Aorta (tissue), 5 donors: ENCODE measurements around the gene P2RX5. TPM values are rescaled to one million over a fixed set of nuclear protein-coding genes. Genes with fewer than 3 reads are reported as not detected.
"Not testable (repeated sequence)": the region's sequence is repeated elsewhere in the genome, so short reads cannot be mapped to it uniquely, and the experiment has no call there.

Experiments
- ATAC-seq: fragments of 200-7000 bp; cut with Tn5 transposase; one replicate; pipeline ENCODE4 v1.9.1; 2022; ENCODE audit warnings: moderate library complexity; ENCODE audit not compliant: low FRiP score
- DNase-seq, 2 donors: peaks; one replicate each; pipeline ENCODE4 v3.0.0-alpha.2; 2020
- H3K27ac ChIP-seq, 2 donors: one replicate each; pipeline ENCODE4 v1.5.1; 2013; ENCODE audit warnings: low read length in 2 of 2, mild to moderate bottlenecking in 2 of 2, moderate library complexity in 2 of 2, control low read depth in 1 of 2, inconsistent platforms in 1 of 2, low read depth in 1 of 2
- H3K27me3 ChIP-seq, 2 donors: one replicate each; pipeline ENCODE4 v1.6.1; 2013; ENCODE audit warnings: control low read depth in 1 of 2, low read length in 1 of 2, mild to moderate bottlenecking in 1 of 2, moderate library complexity in 1 of 2; ENCODE audit not compliant: insufficient read depth in 2 of 2, control insufficient read depth in 1 of 2
- H3K36me3 ChIP-seq, 2 donors: one replicate each; pipeline ENCODE4 v1.6.1; 2013; ENCODE audit warnings: control low read depth in 1 of 2, low read length in 1 of 2, mild to moderate bottlenecking in 1 of 2; ENCODE audit not compliant: insufficient read depth in 2 of 2, control insufficient read depth in 1 of 2
- H3K4me1 ChIP-seq, 2 donors: one replicate each; pipeline ENCODE4 v1.6.1; 2013; ENCODE audit warnings: low read length in 2 of 2, control low read depth in 1 of 2, mild to moderate bottlenecking in 1 of 2, moderate library complexity in 1 of 2; ENCODE audit not compliant: insufficient read depth in 2 of 2, control insufficient read depth in 1 of 2
- H3K4me3 ChIP-seq, 2 donors: one replicate each; pipeline ENCODE4 v1.5.1; 2013; ENCODE audit warnings: low read length in 2 of 2, control low read depth in 1 of 2, mild to moderate bottlenecking in 1 of 2
- H3K9me3 ChIP-seq: one replicate; pipeline ENCODE4 v1.6.1; 2013; ENCODE audit warnings: mild to moderate bottlenecking, low read length; ENCODE audit not compliant: control insufficient read depth
- WGBS, 2 donors: extraction: QIAGEN DNeasy Blood & Tissue Kit; methylation state at CpG; one replicate each; pipeline ENCODE4 v1.1.7; 2013; 5-methylcytosine and 5-hydroxymethylcytosine counted together
- intact Hi-C, 2 donors: fragments of 100-400 bp; cut with DNase I; formaldehyde crosslinking; loops; one replicate each; pipeline versions ENCODE4 v1.14.2 to v1.15.0; 2022
- polyA plus RNA-seq, 2 donors: library from polyadenylated mRNA; stranded (reverse); fragments of 200-250 nt; gene quantifications; one replicate each; pipeline ENCODE4 v1.2.3, GENCODE V29; 2013
- total RNA-seq, 2 donors: library from RNA; stranded (reverse); fragmentation: NEBNext Ultra II Directional; extraction: Animal tissue kit (Norgen Biotek cat#: 25700); gene quantifications; one replicate each; pipeline ENCODE4 v1.2.1, GENCODE V29; 2021
- donor health status: healthy with polysubstance abuse.
- donor health status: Bipolar disorder and iron deficiency.
- donor health status: DM: no; HTN: no; CAD: no.
- donor health status: DM: no; HTN: no; CAD: no.
- donor health status: DM: yes; HTN: yes; CAD: no.

P2RX5 gene
- total and polyA plus RNA-seq, 4 donors: 0.61 to 4.9 (median 1.2) TPM

DNA sequence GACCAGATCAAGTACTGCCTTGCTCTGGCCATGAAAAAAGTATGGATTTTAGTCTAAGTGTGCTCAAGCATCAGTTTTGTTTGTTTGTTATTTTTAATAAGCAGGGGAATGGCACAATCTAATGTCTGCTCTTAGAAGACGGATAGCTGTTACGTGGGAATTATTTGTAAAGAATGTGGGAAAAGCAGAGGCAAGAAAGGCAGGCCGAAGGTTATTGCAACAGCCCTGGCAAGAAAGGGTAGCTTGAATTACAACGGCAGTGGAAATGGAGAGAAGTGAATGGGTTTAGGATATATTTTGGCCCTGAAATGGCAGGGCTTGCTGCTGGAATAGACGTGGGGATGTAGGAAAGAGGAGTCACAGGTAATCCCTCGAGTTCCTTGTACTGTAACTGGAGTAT is 26.8 kb upstream of the P2RX5 start:
- no peak for DNase-seq
- intact Hi-C loops: loop anchor here in 1 of 2 donors (5.0 kb wide), 1 partner anchor 55 kb away; the partner anchor contains the start of genes EMC6 and TAX1BP3
- no peaks in the 10 kb centered on the region for H3K9me3 ChIP-seq
- WGBS, 2 donors: 13 to 18% methylated on average over 6 of the region's 6 CpGs
- peaks cover 0 to 2% of the 10 kb centered on the region in 2 donors for H3K36me3 ChIP-seq
- no peaks in the 10 kb centered on the region for H3K27me3 ChIP-seq
- no peaks in the 10 kb centered on the region for H3K4me1 ChIP-seq
- H3K4me3 ChIP-seq: peak overlapping the region; percentile 45 to 52
- no peak for ATAC-seq
- H3K27ac ChIP-seq: no peak overlapping the region

DNA sequence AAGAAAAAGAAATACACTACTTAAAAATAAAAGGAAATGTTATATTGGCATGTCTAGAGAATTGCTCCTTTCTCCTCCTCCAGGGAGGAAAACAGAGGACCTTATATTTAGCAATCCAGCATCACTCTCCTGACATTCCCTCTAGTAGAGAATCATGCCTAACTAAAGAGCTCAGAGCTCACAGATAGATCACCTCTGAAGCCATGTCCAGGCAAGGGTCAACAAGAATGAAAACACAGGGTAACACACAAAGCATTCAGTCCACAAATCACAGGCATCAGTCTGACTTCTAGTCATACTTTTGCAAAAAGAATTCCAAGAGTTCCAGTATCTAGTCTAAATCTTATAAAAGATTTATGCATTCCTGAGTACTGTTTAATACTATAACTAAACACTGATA is 23.3 kb upstream of the P2RX5 start:
- intact Hi-C loops: no loop called here
- Histone ChIP-seq H3K9me3 (no peaks in the 10 kb centered on the region), H3K27ac (no peak overlapping the region), H3K36me3 (peaks cover 5 to 7% of the 10 kb centered on the region in 2 donors), H3K4me1 (no peaks in the 10 kb centered on the region), H3K4me3 (no peak overlapping the region), H3K27me3 (no peaks in the 10 kb centered on the region)
- DNase-seq (no peak), ATAC-seq (no peak)

DNA sequence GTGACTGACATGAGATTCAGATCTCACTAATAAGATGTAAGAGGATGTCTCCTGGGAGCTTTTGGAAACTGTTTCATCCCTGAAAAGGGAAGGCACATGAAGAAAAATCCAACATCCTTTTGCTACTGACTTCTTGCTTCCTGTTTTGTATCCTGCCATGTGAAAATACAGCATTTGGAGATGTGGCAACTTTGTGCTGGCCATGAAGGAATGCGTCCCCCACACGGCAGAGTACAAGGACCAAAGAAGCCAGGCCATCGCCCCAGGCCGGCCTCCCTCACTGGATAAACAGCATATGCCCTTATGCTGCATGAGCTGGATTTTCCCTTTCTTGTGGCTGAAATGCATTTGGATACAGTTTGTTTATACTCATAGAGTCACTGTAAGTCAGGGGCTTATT is 22.2 kb upstream of the P2RX5 start:
- 88 to 91% methylated on average over 4 of the region's 4 CpGs for WGBS, 2 donors
- DNase-seq: no peak
- Histone ChIP-seq H3K4me3 (no peak overlapping the region), H3K27ac (no peak overlapping the region), H3K36me3 (peaks cover 5 to 7% of the 10 kb centered on the region in 2 donors), H3K4me1 (no peaks in the 10 kb centered on the region), H3K27me3 (no peaks in the 10 kb centered on the region), H3K9me3 (no peaks in the 10 kb centered on the region)
- no peak for ATAC-seq
- intact Hi-C loops: no loop called here

- DNase-seq (no peak), ATAC-seq (no peak)
- Histone ChIP-seq H3K4me1 (no peaks in the 10 kb centered on the region), H3K27ac (no peak overlapping the region), H3K36me3 (peaks cover 5 to 7% of the 10 kb centered on the region in 2 donors), H3K9me3 (no peaks in the 10 kb centered on the region), H3K4me3 (no peak overlapping the region), H3K27me3 (no peaks in the 10 kb centered on the region)
- intact Hi-C loops: no loop called here
- 91 to 92% methylated on average over 8 of the region's 8 CpGs for WGBS, 2 donors
Observed at GRCh38 chr17:3715296-3715695, 19.3 kb upstream of the P2RX5 start.

- H3K27me3 ChIP-seq: no peaks in the 10 kb centered on the region
- H3K4me1 ChIP-seq: no peaks in the 10 kb centered on the region
- WGBS, 2 donors: 82 to 87% methylated on average over 13 of the region's 13 CpGs
- intact Hi-C loops: no loop called here
- no peak overlapping the region for H3K4me3 ChIP-seq
- no peak for ATAC-seq
- H3K36me3 ChIP-seq: peaks cover 3 to 7% of the 10 kb centered on the region in 2 donors
- no peak overlapping the region for H3K27ac ChIP-seq
- no peak for DNase-seq
- no peaks in the 10 kb centered on the region for H3K9me3 ChIP-seq
Observed at GRCh38 chr17:3712811-3713463, 17.0 kb upstream of the P2RX5 start.

GRCh38 chr17:3710951-3711383 is 15.0 kb upstream of the P2RX5 start:
- no peak for ATAC-seq
- 73 to 80% methylated on average over 5 of the region's 5 CpGs for WGBS, 2 donors
- intact Hi-C loops: no loop called here

GRCh38 chr17:3708366-3708765 is 12.4 kb upstream of the P2RX5 start:
- Histone ChIP-seq H3K4me1 (no peaks in the 10 kb centered on the region), H3K36me3 (no peaks in the 10 kb centered on the region), H3K9me3 (no peaks in the 10 kb centered on the region), H3K27me3 (no peaks in the 10 kb centered on the region), H3K27ac (no peak overlapping the region), H3K4me3 (no peak overlapping the region)
- intact Hi-C loops: no loop called here
- 30 to 36% methylated on average over 3 of the region's 3 CpGs for WGBS, 2 donors
- ATAC-seq: no peak
- no peak for DNase-seq

More at GRCh38 chr17:3710951-3711383, 15.0 kb upstream of the P2RX5 start:
- no peaks in the 10 kb centered on the region for H3K4me1 ChIP-seq
- no peaks in the 10 kb centered on the region for H3K9me3 ChIP-seq
- DNase-seq: no peak
- H3K27me3 ChIP-seq: no peaks in the 10 kb centered on the region
- no peak overlapping the region for H3K4me3 ChIP-seq
- no peak overlapping the region for H3K27ac ChIP-seq
- H3K36me3 ChIP-seq: peaks cover 1 to 7% of the 10 kb centered on the region in 2 donors

GRCh38 chr17:3705718-3705984 is 9.7 kb upstream of the P2RX5 start:
- intact Hi-C loops: not testable (repeated sequence)
- 88 to 93% methylated on average over 1 of the region's 1 CpG for WGBS, 2 donors

GRCh38 chr17:3704931-3705717 is 9.2 kb upstream of the P2RX5 start:
- no peaks in the 10 kb centered on the region for H3K4me1 ChIP-seq
- H3K36me3 ChIP-seq: no peaks in the 10 kb centered on the region
- DNase-seq: no peak
- no peaks in the 10 kb centered on the region for H3K27me3 ChIP-seq
- no peak for ATAC-seq
- H3K4me3 ChIP-seq: no peak overlapping the region
- no peak overlapping the region for H3K27ac ChIP-seq
- 82 to 88% methylated on average over 20 of the region's 20 CpGs for WGBS, 2 donors
- H3K9me3 ChIP-seq: no peaks in the 10 kb centered on the region
- intact Hi-C loops: no loop called here

More at GRCh38 chr17:3705718-3705984, 9.7 kb upstream of the P2RX5 start:
- H3K27ac ChIP-seq, H3K4me1 ChIP-seq, H3K36me3 ChIP-seq, ATAC-seq, DNase-seq, H3K4me3 ChIP-seq, H3K9me3 ChIP-seq, H3K27me3 ChIP-seq: not testable (repeated sequence)
